Measurements from ENCODE around the gene DERA.
"Not testable (repeated sequence)": the region's sequence is repeated elsewhere in the genome, so short reads cannot be mapped to it uniquely, and the experiment has no call there.

The DERA gene

GRCh38 chr12:15956010-15956409, 44.9 kb downstream of the DERA start:
- peaks cover 5 to 8% of the 10 kb centered on the region in 2 donors for H3K36me3 ChIP-seq (ENCODE audit: control insufficient read depth in 1 of 2, insufficient read depth in 2 of 2, low read length in 2 of 2)
- no peak overlapping the region for H3K4me3 ChIP-seq (ENCODE audit: low read depth in 1 of 2, low read length in 2 of 2)
- H3K27ac ChIP-seq (ENCODE audit: low read depth, low read length), result no peak overlapping the region
- H3K27me3 ChIP-seq (ENCODE audit: control insufficient read depth in 1 of 2, insufficient read depth in 2 of 2, low read length in 2 of 2), result no peaks in the 10 kb centered on the region
- H3K4me1 ChIP-seq (ENCODE audit: control insufficient read depth in 1 of 2, insufficient read depth in 2 of 2, low read length in 2 of 2), result no peaks in the 10 kb centered on the region
- no peaks in the 10 kb centered on the region for H3K9me3 ChIP-seq (ENCODE audit: control insufficient read depth in 1 of 2, low read length in 2 of 2)
- no peak overlapping the region for H3K9ac ChIP-seq (ENCODE audit: low read depth in 1 of 2, low read length in 2 of 2)

- no peaks in the 10 kb centered on the region for H3K27me3 ChIP-seq (ENCODE audit: control insufficient read depth in 1 of 2, insufficient read depth in 2 of 2, low read length in 2 of 2)
- H3K9ac ChIP-seq (ENCODE audit: low read depth in 1 of 2, low read length in 2 of 2), result no peak overlapping the region
- H3K36me3 ChIP-seq (ENCODE audit: control insufficient read depth in 1 of 2, insufficient read depth in 2 of 2, low read length in 2 of 2), result peaks cover 7 to 10% of the 10 kb centered on the region in 2 donors
- no peaks in the 10 kb centered on the region for H3K4me1 ChIP-seq (ENCODE audit: control insufficient read depth in 1 of 2, insufficient read depth in 2 of 2, low read length in 2 of 2)
- H3K27ac ChIP-seq (ENCODE audit: low read depth, low read length), result no peak overlapping the region
- H3K4me3 ChIP-seq (ENCODE audit: low read depth in 1 of 2, low read length in 2 of 2), result no peak overlapping the region
- H3K9me3 ChIP-seq (ENCODE audit: control insufficient read depth in 1 of 2, low read length in 2 of 2), result no peaks in the 10 kb centered on the region
These were observed 45.5 kb downstream of the DERA start for GRCh38 chr12:15956413-15957185.

GRCh38 chr12:15962760-15963159, 51.6 kb downstream of the DERA start:
- Histone ChIP-seq H3K9me3 (ENCODE audit: control insufficient read depth in 1 of 2, low read length in 2 of 2) (no peaks in the 10 kb centered on the region), H3K27me3 (ENCODE audit: control insufficient read depth in 1 of 2, insufficient read depth in 2 of 2, low read length in 2 of 2) (no peaks in the 10 kb centered on the region), H3K36me3 (ENCODE audit: control insufficient read depth in 1 of 2, insufficient read depth in 2 of 2, low read length in 2 of 2) (peaks cover 18 to 36% of the 10 kb centered on the region in 2 donors), H3K4me1 (ENCODE audit: control insufficient read depth in 1 of 2, insufficient read depth in 2 of 2, low read length in 2 of 2) (no peaks in the 10 kb centered on the region), H3K27ac (ENCODE audit: low read depth, low read length) (no peak overlapping the region), H3K4me3 (ENCODE audit: low read depth in 1 of 2, low read length in 2 of 2) (no peak overlapping the region), H3K9ac (ENCODE audit: low read depth in 1 of 2, low read length in 2 of 2) (no peak overlapping the region)

- no peak overlapping the region for H3K27ac ChIP-seq (ENCODE audit: low read depth, low read length)
- peaks cover 18 to 38% of the 10 kb centered on the region in 2 donors for H3K36me3 ChIP-seq (ENCODE audit: control insufficient read depth in 1 of 2, insufficient read depth in 2 of 2, low read length in 2 of 2)
- no peaks in the 10 kb centered on the region for H3K9me3 ChIP-seq (ENCODE audit: control insufficient read depth in 1 of 2, low read length in 2 of 2)
- no peak overlapping the region for H3K9ac ChIP-seq (ENCODE audit: low read depth in 1 of 2, low read length in 2 of 2)
- H3K4me1 ChIP-seq (ENCODE audit: control insufficient read depth in 1 of 2, insufficient read depth in 2 of 2, low read length in 2 of 2), result no peaks in the 10 kb centered on the region
- no peak overlapping the region for H3K4me3 ChIP-seq (ENCODE audit: low read depth in 1 of 2, low read length in 2 of 2)
- no peaks in the 10 kb centered on the region for H3K27me3 ChIP-seq (ENCODE audit: control insufficient read depth in 1 of 2, insufficient read depth in 2 of 2, low read length in 2 of 2)
These were observed 52.1 kb downstream of the DERA start for GRCh38 chr12:15963271-15963670.

- Histone ChIP-seq H3K4me1 (ENCODE audit: control insufficient read depth in 1 of 2, insufficient read depth in 2 of 2, low read length in 2 of 2) (no peaks in the 10 kb centered on the region), H3K9me3 (ENCODE audit: control insufficient read depth in 1 of 2, low read length in 2 of 2) (no peaks in the 10 kb centered on the region), H3K27me3 (ENCODE audit: control insufficient read depth in 1 of 2, insufficient read depth in 2 of 2, low read length in 2 of 2) (no peaks in the 10 kb centered on the region), H3K4me3 (ENCODE audit: low read depth in 1 of 2, low read length in 2 of 2) (no peak overlapping the region), H3K9ac (ENCODE audit: low read depth in 1 of 2, low read length in 2 of 2) (no peak overlapping the region), H3K27ac (ENCODE audit: low read depth, low read length) (no peak overlapping the region), H3K36me3 (ENCODE audit: control insufficient read depth in 1 of 2, insufficient read depth in 2 of 2, low read length in 2 of 2) (peaks cover 14 to 35% of the 10 kb centered on the region in 2 donors)
These were observed 55.3 kb downstream of the DERA start for GRCh38 chr12:15966426-15966825.

DNA sequence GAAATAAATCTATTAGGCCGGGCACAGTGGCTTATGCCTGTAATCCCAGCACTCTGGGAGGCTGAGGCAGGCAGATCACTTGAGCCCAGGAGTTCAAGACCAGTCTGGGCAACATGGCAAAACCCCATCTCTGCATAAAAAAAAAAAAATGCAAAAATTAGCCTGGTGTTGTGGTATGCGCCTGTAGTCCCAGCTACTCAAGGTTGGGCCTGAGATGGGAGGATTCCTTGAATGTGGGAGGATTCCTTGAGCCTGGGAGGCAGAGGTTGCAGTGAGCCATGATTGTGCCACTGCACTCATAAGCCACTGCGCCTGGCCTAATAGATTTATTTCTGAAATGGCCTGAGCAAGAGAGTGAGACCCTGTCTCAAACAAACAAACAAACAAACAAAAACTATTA, 55.9 kb downstream of the DERA start:
- peaks cover 14 to 34% of the 10 kb centered on the region in 2 donors for H3K36me3 ChIP-seq (ENCODE audit: control insufficient read depth in 1 of 2, insufficient read depth in 2 of 2, low read length in 2 of 2)
- H3K4me3 ChIP-seq (ENCODE audit: low read depth in 1 of 2, low read length in 2 of 2); H3K27me3 ChIP-seq (ENCODE audit: control insufficient read depth in 1 of 2, insufficient read depth in 2 of 2, low read length in 2 of 2); H3K27ac ChIP-seq (ENCODE audit: low read depth, low read length); H3K4me1 ChIP-seq (ENCODE audit: control insufficient read depth in 1 of 2, insufficient read depth in 2 of 2, low read length in 2 of 2); H3K9me3 ChIP-seq (ENCODE audit: control insufficient read depth in 1 of 2, low read length in 2 of 2); H3K9ac ChIP-seq (ENCODE audit: low read depth in 1 of 2, low read length in 2 of 2): not testable (repeated sequence)

DNA sequence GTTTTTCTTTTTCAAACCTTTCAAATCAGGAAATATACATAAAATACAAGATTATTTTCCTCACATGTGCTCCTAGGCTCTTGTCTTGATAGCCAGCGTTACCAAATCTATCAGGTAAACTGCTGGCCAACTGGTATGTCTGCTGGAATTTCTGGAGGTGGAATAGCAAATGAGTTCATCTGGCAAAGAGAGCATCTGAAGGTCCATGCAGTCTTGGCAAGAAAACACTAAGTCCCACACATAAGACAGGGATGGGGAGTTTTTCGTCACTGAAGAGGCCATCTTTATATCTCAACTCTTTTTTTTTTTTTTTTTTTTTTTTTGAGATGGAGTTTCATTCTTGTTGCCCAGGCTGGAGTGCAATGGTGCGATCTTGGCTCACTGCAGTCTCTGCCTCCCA, 60.1 kb downstream of the DERA start:
- H3K4me1 ChIP-seq (ENCODE audit: control insufficient read depth in 1 of 2, insufficient read depth in 2 of 2, low read length in 2 of 2), result no peaks in the 10 kb centered on the region
- no peak overlapping the region for H3K4me3 ChIP-seq (ENCODE audit: low read depth in 1 of 2, low read length in 2 of 2)
- peaks cover 10 to 24% of the 10 kb centered on the region in 2 donors for H3K36me3 ChIP-seq (ENCODE audit: control insufficient read depth in 1 of 2, insufficient read depth in 2 of 2, low read length in 2 of 2)
- H3K27ac ChIP-seq (ENCODE audit: low read depth, low read length), result no peak overlapping the region
- H3K27me3 ChIP-seq (ENCODE audit: control insufficient read depth in 1 of 2, insufficient read depth in 2 of 2, low read length in 2 of 2), result no peaks in the 10 kb centered on the region
- no peak overlapping the region for H3K9ac ChIP-seq (ENCODE audit: low read depth in 1 of 2, low read length in 2 of 2)
- no peaks in the 10 kb centered on the region for H3K9me3 ChIP-seq (ENCODE audit: control insufficient read depth in 1 of 2, low read length in 2 of 2)

DNA sequence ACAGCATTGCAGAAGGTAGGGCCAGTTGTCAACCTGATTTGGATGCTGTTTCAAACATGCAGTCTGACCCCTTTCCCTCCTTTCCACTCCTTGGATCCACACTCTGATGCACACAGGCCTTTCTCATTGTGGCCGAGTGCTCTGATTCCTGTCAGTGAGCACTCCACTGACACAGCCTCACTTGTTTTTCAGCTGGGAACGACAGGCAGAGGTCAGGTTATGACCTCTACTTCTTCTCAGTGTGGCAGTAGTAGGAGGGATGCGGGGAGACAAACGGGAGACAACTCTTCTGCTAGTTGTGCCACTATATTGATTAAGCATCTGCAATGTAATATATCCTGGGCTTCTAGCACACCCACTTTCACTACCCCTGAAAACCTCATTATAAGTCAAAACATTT, 61.8 kb downstream of the DERA start:
- Histone ChIP-seq H3K36me3 (ENCODE audit: control insufficient read depth in 1 of 2, insufficient read depth in 2 of 2, low read length in 2 of 2) (peaks cover 6 to 26% of the 10 kb centered on the region in 2 donors), H3K27ac (ENCODE audit: low read depth, low read length) (no peak overlapping the region), H3K27me3 (ENCODE audit: control insufficient read depth in 1 of 2, insufficient read depth in 2 of 2, low read length in 2 of 2) (no peaks in the 10 kb centered on the region), H3K9ac (ENCODE audit: low read depth in 1 of 2, low read length in 2 of 2) (no peak overlapping the region), H3K9me3 (ENCODE audit: control insufficient read depth in 1 of 2, low read length in 2 of 2) (no peaks in the 10 kb centered on the region), H3K4me1 (ENCODE audit: control insufficient read depth in 1 of 2, insufficient read depth in 2 of 2, low read length in 2 of 2) (no peaks in the 10 kb centered on the region), H3K4me3 (ENCODE audit: low read depth in 1 of 2, low read length in 2 of 2) (no peak overlapping the region)

DNA sequence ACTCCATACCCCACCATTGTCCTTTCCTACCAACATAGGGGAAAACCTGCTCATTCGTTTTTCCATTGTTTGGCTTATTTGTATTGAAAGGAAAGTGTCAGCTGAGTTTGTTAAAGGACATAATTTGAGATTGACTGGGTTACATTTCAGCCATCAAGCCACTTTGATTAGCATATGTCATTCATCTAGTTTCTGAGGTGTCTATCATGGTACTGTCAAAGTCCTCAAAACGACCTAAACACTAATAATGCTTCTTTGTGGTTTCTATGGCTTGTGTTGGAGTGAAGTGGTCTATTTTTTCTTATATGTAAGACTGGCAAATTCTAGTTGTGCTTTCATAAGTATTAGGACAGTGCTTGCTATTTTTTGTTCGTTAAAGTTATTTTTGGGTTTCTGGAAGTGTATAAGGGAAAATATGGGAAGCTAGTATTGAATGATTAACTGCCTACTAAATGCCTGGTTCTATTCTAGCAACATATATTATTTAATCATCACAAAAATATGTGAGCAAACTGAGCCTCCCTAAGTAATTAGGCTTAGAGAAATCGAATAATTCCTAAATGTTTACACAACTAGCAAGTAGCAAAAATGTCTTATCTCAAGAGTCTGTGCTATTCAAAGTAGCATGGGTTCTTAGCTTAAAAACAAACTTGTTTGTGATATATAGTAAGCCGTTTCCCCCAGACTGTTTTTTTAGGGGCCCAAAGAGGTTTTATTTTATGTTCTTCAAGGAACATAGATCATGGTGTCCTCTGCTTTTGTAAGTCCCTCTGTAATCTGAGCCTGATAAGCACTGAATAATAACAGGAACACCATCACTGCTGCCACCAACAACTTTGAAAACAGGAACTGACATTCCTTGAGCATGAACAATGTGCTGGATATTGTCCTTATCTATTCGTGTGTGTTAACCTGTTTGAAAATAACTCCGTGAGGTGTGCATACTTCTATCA, 67.1 kb downstream of the DERA start:
- Histone ChIP-seq H3K4me1 (ENCODE audit: control insufficient read depth in 1 of 2, insufficient read depth in 2 of 2, low read length in 2 of 2) (peaks cover 9 to 27% of the 10 kb centered on the region in 2 donors), H3K9me3 (ENCODE audit: control insufficient read depth in 1 of 2, low read length in 2 of 2) (no peaks in the 10 kb centered on the region), H3K36me3 (ENCODE audit: control insufficient read depth in 1 of 2, insufficient read depth in 2 of 2, low read length in 2 of 2) (peaks cover 3 to 10% of the 10 kb centered on the region in 2 donors), H3K27ac (ENCODE audit: low read depth, low read length) (no peak overlapping the region), H3K4me3 (ENCODE audit: low read depth in 1 of 2, low read length in 2 of 2) (no peak overlapping the region), H3K9ac (ENCODE audit: low read depth in 1 of 2, low read length in 2 of 2) (no peak overlapping the region), H3K27me3 (ENCODE audit: control insufficient read depth in 1 of 2, insufficient read depth in 2 of 2, low read length in 2 of 2) (no peaks in the 10 kb centered on the region)

Measured in duodenal mucosa (tissue), 2 donors.